Measurements from ENCODE around the gene RERE.
A peak's percentile ranks its signal among the peaks of the same experiment; 100 is the strongest.

RERE gene

DNA sequence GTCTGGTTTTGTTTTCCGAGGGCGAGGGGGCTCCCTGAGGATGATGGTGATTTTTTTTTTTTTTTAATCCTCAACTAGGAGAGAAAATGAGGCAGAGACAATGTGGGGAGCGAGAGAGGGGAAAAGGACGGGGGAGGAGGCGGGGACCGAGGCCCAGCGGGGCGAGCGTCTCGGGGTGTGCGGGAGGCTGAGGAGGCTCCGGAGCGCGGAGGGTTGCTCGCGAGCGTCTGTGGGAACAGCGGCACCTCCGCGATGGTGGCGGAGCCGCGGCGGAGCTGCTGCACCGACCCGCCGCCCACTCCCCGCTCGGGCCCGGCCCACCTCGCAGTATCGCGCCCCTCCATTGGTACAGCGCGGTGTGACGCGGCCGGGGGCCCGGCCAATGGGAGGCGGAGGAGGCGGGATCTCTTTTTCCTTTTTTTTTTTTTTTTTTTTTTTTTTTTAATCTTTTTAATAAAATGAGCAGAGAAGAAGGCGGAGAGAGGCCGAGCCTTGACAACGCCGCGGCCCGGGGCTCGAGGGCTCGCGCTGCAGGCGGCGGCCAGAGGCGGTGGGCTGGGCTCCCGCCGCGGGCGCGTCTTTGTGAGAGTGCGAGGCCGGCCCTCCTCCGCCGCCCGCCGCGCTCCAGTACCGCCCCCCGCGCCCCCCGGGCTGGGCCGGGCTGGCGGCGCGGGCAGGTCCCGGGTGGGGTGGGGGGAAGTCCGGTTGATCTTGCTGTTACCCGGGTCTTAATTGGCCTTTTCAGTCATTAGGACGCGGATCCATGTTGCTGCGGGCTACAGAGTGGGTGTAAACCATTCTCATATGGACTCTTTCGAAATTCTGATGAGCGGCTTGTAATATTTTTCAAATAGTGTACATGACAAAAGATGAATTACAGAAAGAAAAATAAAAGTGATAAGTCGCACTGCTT lies at the start of gene RERE:
TSS of gene RERE (minus strand) at position 229 of the 913 bp plus-strand sequence.
- peak; percentile 68 to 81 for DNase-seq

- no peak for DNase-seq
Measured at GRCh38 chr1:8866792-8867415, 49.5 kb upstream of the RERE start.

GRCh38 chr1:8866173-8866791 lies 48.8 kb upstream of the RERE start:
- DNase-seq: no peak

- no peak for DNase-seq
Measured at GRCh38 chr1:8864713-8865344, 47.4 kb upstream of the RERE start.

DNA sequence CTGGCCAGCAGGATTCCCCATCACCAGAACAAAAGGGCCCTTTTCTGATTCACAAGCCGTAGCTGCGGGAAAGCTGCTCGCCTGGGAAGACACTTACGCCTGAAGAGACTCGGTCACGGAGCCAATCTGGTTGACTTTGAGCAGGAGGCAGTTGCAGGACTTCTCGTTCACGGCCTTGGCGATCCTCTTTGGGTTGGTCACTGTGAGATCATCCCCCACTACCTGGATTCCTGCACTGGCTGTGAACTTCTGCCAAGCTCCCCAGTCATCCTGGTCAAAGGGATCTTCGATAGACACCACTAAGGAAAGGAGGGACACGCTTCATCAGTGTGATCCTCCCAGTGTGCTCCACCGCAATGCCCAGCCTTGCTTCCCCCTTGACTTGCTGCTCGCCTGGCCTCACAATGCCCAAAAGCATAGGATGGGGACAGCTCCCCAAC lies 46.4 kb upstream of the RERE start:
- DNase-seq: no peak

DNA sequence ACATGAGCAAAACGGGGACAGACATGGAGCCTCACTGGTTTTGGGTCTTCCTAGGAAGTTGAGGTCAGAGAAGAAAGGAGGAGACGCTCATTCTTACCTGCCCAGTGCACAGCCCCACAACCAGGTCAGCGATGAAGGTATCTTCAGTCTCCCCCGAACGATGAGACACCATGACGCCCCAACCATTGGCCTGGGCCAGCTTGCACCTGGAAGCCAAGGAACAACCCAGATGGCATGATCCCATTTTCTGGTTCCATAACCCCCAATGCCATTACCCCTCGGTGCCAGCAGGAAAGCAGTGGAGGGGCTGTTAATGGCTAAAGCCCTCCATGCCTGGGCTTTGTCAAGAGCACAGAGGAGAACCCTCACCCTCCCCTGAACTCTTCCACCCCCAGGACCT lies 45.7 kb upstream of the RERE start:
- DNase-seq: no peak

DNA sequence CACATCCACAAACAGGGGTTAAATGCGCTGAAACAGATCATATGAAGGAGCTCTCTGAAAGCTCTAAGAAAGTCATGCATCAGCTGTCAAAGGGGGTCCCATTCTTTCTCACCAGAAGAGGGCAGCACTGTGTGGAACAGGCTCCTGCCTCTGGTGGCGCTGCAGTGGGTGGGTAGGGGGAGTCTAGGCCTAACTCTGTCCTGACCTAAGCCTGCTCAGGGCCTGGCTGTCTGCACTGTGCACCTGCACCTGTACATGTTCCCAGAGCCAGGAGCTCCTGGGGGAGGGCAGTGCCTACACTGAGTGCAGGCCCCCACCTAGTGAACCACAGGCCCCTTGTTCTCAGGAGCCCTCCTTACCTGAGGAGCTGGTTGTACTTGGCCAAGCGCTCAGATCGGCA lies 45.1 kb upstream of the RERE start:
- DNase-seq: no peak

- DNase-seq: no peak
Measured at GRCh38 chr1:8860738-8861516, 43.5 kb upstream of the RERE start.

DNA sequence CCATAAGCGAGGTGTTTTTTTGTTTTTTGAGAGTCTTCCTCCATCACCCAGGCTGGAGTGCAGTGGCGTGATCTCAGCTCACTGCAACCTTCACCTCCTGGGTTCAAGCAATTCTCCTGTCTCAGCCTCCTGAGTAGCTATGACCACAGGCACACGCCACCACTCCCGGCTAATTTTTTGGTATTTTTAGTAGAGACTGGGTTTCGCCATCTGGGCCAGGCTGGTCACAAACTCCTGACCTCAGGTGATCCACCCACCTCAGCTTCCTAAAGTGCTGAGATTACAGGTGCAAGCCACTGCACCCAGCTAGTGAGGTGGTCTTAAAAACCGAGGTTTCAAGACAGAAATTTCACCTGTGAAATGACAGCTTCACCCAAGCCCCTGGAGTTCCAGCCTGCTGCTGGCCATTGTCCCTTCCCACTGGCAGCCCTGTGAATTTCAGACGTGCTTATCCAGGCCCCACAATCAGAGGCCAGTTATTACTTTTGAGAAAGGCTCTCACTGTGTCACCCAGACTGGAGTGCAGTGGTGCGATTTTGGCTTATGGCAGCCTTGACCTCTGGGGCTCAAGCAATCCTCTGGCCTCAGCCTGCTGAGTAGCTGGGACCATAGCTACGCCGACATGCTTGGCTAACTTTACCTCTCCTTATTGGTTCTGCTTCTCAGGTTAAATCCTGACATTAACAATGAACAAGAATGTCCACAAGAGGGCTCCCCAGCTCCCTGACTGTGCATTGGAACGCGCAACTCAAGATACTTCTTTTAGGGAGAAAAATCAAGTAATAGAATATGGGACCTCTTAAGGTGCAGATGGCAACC lies 41.7 kb upstream of the RERE start:
- peak; percentile 23 to 63 for DNase-seq

- DNase-seq: peak in 1 of 2 experiments; percentile 80
Measured at GRCh38 chr1:8858112-8858668, 40.8 kb upstream of the RERE start.

DNA sequence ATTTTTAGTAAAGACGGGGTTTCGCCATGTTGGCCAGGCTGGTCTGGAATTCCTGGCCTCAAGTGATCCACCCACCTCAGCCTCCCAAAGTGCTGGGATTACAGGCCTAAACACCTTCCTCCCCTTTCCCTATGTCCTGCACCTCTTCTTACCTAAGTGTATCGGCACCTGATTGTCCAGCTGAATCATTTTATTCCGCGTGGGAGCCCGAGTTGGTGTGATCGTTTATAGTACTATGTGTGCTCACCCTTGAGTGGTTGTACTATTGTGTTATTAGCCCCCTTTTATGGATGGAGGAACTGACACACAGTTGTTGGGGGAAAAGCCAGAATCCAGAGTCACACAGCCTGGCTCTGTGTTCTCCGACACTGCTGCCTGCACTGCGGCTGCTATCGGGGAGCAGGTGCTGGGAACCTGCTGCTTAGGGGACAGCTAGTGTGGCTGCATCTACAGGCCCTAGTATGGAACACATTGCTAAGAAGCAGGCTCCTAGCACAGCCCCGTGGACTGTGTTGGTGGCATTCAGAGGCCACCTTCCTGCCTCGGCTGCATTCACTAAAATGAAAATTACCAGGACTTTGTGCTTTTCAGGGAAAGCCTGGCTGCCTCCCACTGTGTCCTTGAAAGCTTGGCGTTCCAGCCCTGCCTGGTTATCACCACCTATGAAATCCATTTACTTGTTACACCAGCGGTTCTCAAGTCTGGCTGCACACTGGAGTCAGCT lies 39.4 kb upstream of the RERE start:
- DNase-seq: no peak

- DNase-seq: no peak
Measured at GRCh38 chr1:8854240-8854639, 36.8 kb upstream of the RERE start.

DNA sequence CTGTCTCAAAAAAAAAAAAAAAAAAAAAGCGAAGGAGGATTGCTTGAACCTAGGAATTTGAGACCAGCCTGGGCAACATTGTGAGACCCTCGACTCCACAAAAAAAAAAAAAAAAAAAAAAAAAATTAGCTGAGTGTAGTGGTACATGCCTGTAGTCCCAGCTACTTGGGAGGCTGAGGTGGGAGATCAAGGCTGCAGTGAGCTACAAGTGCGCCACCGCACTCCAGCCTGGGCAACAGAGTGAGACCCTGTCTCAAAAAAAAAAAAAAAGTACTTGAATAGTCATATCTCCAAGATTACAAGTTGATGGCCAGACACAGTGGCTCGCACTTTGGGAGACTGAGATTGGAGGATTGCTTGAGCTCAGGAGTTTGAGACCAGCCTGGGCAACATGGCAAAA lies 33.6 kb upstream of the RERE start:
- DNase-seq: no peak

GRCh38 chr1:8848663-8849386 lies 31.4 kb upstream of the RERE start:
- DNase-seq: peak in 1 of 2 experiments; percentile 67

GRCh38 chr1:8847990-8848389 lies 30.6 kb upstream of the RERE start:
- DNase-seq: no peak

- no peak for DNase-seq
Measured at GRCh38 chr1:8846263-8846662, 28.8 kb upstream of the RERE start.

GRCh38 chr1:8845104-8846097 lies 28.0 kb upstream of the RERE start:
- DNase-seq: no peak

GRCh38 chr1:8844501-8845006 lies 27.1 kb upstream of the RERE start:
- DNase-seq: no peak
